ENCODE results near the gene ROCK2. TPM values are rescaled to one million over a fixed set of nuclear protein-coding genes. Genes with fewer than 3 reads are reported as not detected.

ROCK2 gene
- total RNA-seq, 4 donors from 2014 or later, result 21.8 to 54.0 (median 26.6) TPM

GRCh38 chr2:11389052-11389420, 44.6 kb upstream of the ROCK2 start:
- 73% methylated on average over 6 of the region's 6 CpGs for WGBS
- no peaks in the 10 kb centered on the region for H3K36me3 ChIP-seq
- no peaks in the 10 kb centered on the region for H3K9me3 ChIP-seq
- H3K27ac ChIP-seq, result no peak overlapping the region
- H3K4me3 ChIP-seq, result no peak overlapping the region
- no peak for DNase-seq (ENCODE audit: low spot score in 2 of 2)
- H3K27me3 ChIP-seq, result no peaks in the 10 kb centered on the region
- peaks cover 16% of the 10 kb centered on the region for H3K4me1 ChIP-seq
- TF ChIP-seq, protein P1, sequence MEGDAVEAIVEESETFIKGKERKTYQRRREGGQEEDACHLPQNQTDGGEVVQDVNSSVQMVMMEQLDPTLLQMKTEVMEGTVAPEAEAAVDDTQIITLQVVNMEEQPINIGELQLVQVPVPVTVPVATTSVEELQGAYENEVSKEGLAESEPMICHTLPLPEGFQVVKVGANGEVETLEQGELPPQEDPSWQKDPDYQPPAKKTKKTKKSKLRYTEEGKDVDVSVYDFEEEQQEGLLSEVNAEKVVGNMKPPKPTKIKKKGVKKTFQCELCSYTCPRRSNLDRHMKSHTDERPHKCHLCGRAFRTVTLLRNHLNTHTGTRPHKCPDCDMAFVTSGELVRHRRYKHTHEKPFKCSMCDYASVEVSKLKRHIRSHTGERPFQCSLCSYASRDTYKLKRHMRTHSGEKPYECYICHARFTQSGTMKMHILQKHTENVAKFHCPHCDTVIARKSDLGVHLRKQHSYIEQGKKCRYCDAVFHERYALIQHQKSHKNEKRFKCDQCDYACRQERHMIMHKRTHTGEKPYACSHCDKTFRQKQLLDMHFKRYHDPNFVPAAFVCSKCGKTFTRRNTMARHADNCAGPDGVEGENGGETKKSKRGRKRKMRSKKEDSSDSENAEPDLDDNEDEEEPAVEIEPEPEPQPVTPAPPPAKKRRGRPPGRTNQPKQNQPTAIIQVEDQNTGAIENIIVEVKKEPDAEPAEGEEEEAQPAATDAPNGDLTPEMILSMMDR (IDR thresholded peaks at IDR 0.05), result no peak
- TF ChIP-seq POLR2A (IDR thresholded peaks at IDR 0.05) (no peak), POLR2AphosphoS5 (IDR thresholded peaks at IDR 0.05) (no peak), EP300 (IDR thresholded peaks at IDR 0.05) (no peak)

GRCh38 chr2:11388262-11389051, 44.0 kb upstream of the ROCK2 start:
- Histone ChIP-seq H3K4me1 (peaks cover 16% of the 10 kb centered on the region), H3K9me3 (no peaks in the 10 kb centered on the region), H3K27ac (no peak overlapping the region), H3K27me3 (no peaks in the 10 kb centered on the region), H3K4me3 (no peak overlapping the region), H3K36me3 (no peaks in the 10 kb centered on the region)
- TF ChIP-seq, protein P1 (IDR thresholded peaks at IDR 0.05), result no peak
- TF ChIP-seq POLR2A (IDR thresholded peaks at IDR 0.05), result no peak
- TF ChIP-seq POLR2AphosphoS5 (IDR thresholded peaks at IDR 0.05), result no peak
- TF ChIP-seq EP300 (IDR thresholded peaks at IDR 0.05), result no peak
- WGBS, result 74% methylated on average over 8 of the region's 8 CpGs
- DNase-seq (ENCODE audit: low spot score in 2 of 2), result no peak

DNA sequence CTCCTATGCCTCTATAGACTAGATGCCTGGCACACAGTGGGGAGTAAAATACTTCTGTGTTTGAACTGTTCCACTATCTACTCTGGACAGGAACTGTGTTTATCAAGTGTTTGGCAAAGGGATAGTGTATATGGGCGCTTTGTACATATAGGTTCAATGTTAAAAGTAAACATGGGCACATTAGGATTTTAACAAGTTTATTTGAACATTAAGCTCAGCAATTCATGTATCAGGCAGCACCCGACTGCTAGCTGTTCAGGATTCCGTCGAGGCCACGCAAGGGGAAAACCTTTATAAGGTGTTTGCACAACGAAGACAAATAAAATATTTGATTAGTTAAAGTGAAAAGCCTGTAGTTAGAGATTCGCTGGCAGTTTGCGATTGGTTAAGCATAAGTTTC, 43.4 kb upstream of the ROCK2 start:
- TF ChIP-seq, protein P1 (IDR thresholded peaks at IDR 0.05), result no peak
- TF ChIP-seq POLR2AphosphoS5 (IDR thresholded peaks at IDR 0.05) (no peak), POLR2A (IDR thresholded peaks at IDR 0.05) (no peak), EP300 (IDR thresholded peaks at IDR 0.05) (no peak)
- Histone ChIP-seq H3K36me3 (no peaks in the 10 kb centered on the region), H3K27ac (no peak overlapping the region), H3K4me1 (peaks cover 16% of the 10 kb centered on the region), H3K9me3 (no peaks in the 10 kb centered on the region), H3K27me3 (no peaks in the 10 kb centered on the region), H3K4me3 (no peak overlapping the region)
- WGBS, result 90% methylated on average over 8 of the region's 8 CpGs
- DNase-seq (ENCODE audit: low spot score in 2 of 2), result no peak

DNA sequence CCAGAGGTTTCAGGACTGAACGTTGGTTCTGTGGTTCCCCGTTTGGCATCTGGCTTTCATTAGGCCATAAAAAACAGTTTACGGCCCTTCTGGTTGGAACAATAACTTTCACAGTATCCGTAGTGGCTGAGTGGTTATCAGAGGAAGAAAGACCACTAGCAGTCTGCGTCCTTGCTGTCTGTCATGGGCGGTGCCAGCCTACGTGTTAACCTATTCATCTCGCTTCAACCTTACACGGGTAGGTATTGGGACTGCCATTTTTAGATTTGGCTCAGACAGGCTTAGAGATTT, 42.6 kb upstream of the ROCK2 start:
- TF ChIP-seq POLR2A (IDR thresholded peaks at IDR 0.05) (no peak), EP300 (IDR thresholded peaks at IDR 0.05) (no peak), POLR2AphosphoS5 (IDR thresholded peaks at IDR 0.05) (no peak)
- TF ChIP-seq, protein P1 (IDR thresholded peaks at IDR 0.05), result no peak
- Histone ChIP-seq H3K36me3 (no peaks in the 10 kb centered on the region), H3K4me3 (no peak overlapping the region), H3K27me3 (no peaks in the 10 kb centered on the region), H3K4me1 (peaks cover 16% of the 10 kb centered on the region), H3K27ac (no peak overlapping the region), H3K9me3 (no peaks in the 10 kb centered on the region)
- WGBS, result 68% methylated on average over 9 of the region's 9 CpGs
- DNase-seq (ENCODE audit: low spot score in 2 of 2), result no peak

DNA sequence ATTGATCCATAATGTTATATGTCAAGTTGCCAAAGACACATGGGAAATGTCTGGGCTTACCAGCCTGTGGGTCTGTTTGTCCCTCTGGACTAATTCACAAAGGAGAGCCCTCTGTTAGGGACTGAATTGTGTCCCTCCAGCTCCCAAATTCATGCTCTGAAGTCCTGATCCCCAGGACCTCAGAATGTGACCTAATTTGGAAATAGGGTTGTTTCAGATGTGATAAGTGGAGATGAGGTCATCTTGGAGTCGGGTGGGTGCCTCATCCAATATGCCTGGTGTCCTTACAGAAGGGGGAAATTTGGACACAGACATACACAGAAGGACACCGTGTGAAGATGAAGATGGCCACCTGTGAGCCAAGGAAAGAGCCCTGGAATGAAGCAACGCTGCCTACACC, 41.4 kb upstream of the ROCK2 start:
- TF ChIP-seq POLR2AphosphoS5 (IDR thresholded peaks at IDR 0.05) (no peak), POLR2A (IDR thresholded peaks at IDR 0.05) (no peak), EP300 (IDR thresholded peaks at IDR 0.05) (no peak)
- TF ChIP-seq, protein P1 (IDR thresholded peaks at IDR 0.05), result no peak
- no peak overlapping the region for H3K4me3 ChIP-seq
- WGBS, result 77% methylated on average over 3 of the region's 3 CpGs

More for the DNA sequence above, 41.4 kb upstream of the ROCK2 start:
- Histone ChIP-seq H3K9me3 (no peaks in the 10 kb centered on the region), H3K27me3 (no peaks in the 10 kb centered on the region), H3K36me3 (no peaks in the 10 kb centered on the region), H3K4me1 (peaks cover 11% of the 10 kb centered on the region), H3K27ac (no peak overlapping the region)
- DNase-seq (ENCODE audit: low spot score in 2 of 2), result no peak
